Measurements from ENCODE around the gene FER1L5. TPM values are rescaled to one million over a fixed set of nuclear protein-coding genes. Genes with fewer than 3 reads are reported as not detected.

The FER1L5 gene
- total RNA-seq, 1 donor = not detected

DNA sequence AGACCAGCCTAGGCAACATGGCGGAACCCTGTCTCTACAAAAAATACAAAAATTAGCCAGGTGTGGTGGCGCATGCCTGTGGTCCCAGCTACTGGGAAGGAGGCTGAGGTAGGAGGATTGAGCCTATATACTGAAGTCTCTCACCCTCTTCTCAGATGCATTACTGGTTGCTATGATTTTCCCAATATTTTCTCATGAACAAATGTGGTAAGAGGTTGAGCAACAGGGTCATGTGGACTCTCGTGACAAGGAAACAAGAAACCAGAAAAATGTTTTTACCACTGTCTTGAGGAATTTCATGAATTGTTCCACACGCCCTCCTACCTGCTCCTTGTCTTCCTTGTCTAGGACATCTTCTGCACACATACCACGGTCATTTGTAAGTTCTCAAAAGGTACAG lies 84.9 kb downstream of the FER1L5 start:
- Histone ChIP-seq H3K4me3 (ENCODE audit: low read length) (no peak overlapping the region), H3K9me3 (ENCODE audit: low read depth, low read length) (no peaks in the 10 kb centered on the region), H3K27me3 (ENCODE audit: insufficient read depth, low read length) (no peaks in the 10 kb centered on the region), H3K4me1 (ENCODE audit: insufficient read depth, low read length) (no peaks in the 10 kb centered on the region)

DNA sequence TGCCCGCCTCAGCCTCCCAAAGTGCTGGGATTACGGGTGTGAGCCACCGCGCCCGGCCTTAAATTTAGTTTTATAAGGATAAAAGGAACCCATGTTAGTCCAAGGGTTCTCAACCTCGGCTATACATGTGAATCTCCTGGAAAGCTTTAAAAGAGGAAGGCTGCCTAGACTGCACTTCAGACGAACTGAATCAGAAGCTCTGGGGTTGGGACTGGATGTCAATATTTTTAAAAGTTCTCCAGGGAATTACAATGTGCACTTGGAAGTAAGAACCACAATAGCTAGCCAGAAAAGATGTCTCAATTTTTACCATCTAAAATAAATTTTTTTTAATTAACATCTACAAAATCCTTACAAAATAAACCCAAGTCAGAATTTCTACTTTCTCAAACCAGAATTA lies 87.2 kb downstream of the FER1L5 start:
- no peaks in the 10 kb centered on the region for H3K27me3 ChIP-seq (ENCODE audit: insufficient read depth, low read length)
- no peaks in the 10 kb centered on the region for H3K4me1 ChIP-seq (ENCODE audit: insufficient read depth, low read length)
- H3K9me3 ChIP-seq (ENCODE audit: low read depth, low read length) = no peaks in the 10 kb centered on the region
- H3K4me3 ChIP-seq (ENCODE audit: low read length) = no peak overlapping the region

DNA sequence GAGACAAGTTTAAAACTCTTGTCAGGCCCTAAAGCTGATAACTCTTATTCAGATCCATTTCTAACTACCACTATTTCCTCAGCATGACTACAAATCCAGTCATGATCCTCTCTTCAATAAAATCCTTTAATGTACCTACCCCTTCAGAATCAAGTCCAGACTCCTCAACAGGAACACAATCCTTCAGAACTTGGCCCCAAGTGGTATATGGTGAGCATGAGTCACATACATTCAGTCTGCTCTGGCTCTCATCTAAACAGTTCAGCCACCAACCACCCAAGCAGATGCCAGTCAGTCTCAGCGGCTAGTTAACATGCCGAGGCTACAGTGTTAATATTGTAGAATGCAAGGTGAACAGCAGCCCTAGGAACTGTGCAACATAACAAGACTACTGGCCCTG lies 87.6 kb downstream of the FER1L5 start:
- H3K9me3 ChIP-seq (ENCODE audit: low read depth, low read length) = no peaks in the 10 kb centered on the region
- H3K4me3 ChIP-seq (ENCODE audit: low read length) = no peak overlapping the region
- no peaks in the 10 kb centered on the region for H3K4me1 ChIP-seq (ENCODE audit: insufficient read depth, low read length)
- no peaks in the 10 kb centered on the region for H3K27me3 ChIP-seq (ENCODE audit: insufficient read depth, low read length)

DNA sequence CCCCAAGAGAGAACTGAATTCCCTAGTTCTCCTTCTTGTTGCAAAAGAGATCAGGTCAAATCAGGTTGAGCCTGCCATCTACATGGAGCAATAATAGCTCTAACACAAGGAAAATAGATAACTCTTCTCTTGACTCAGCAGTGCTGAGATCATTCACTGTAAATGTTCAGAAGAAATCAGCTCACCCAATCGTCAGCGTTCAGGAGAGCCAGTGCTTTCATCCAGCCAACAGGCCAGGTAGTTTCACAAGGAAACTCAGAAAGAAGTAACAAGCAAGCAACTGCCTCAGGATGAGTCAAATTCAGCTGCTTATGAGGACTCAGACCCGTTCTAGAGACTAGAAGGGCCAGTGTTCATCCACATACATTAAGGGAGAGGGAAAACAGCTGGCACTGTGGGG lies 91.4 kb downstream of the FER1L5 start:
- Histone ChIP-seq H3K27me3 (ENCODE audit: insufficient read depth, low read length) (no peaks in the 10 kb centered on the region), H3K4me1 (ENCODE audit: insufficient read depth, low read length) (peaks cover 11% of the 10 kb centered on the region), H3K9me3 (ENCODE audit: low read depth, low read length) (no peaks in the 10 kb centered on the region), H3K4me3 (ENCODE audit: low read length) (no peak overlapping the region)

DNA sequence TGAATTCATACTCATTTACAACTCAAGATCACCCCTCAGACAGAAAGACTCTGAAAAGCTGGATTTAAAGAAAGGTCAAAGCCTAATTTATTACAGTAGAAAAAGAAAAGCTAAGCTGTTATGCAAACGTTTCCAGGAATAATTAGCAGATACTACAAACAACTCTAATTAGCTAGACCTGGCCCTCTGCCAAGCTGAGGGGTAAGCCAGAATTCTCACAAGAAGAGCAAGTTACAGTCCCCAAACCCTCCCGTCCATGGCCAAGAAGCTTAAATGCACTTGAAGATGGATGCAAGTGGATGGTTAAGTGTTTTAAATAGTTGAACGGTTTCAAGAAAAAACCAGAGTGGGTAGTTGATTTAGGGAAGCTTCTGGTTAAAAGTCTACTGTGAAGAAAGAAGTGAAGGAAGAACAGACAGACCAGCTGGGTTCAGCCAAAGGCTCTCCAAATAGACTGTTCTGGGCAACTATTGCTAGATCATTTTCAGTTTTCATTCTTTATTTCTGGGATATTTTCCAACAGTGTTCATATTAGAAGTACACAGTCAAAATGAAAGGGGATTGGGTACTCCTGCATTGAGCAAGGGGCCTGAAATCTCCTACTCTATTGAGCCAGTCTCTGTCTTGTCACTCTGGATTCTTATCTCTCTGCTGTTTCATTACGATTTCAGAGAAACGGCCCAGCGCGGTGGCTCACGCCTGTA lies 92.5 kb downstream of the FER1L5 start:
- no peaks in the 10 kb centered on the region for H3K27me3 ChIP-seq (ENCODE audit: insufficient read depth, low read length)
- H3K9me3 ChIP-seq (ENCODE audit: low read depth, low read length) = no peaks in the 10 kb centered on the region

DNA sequence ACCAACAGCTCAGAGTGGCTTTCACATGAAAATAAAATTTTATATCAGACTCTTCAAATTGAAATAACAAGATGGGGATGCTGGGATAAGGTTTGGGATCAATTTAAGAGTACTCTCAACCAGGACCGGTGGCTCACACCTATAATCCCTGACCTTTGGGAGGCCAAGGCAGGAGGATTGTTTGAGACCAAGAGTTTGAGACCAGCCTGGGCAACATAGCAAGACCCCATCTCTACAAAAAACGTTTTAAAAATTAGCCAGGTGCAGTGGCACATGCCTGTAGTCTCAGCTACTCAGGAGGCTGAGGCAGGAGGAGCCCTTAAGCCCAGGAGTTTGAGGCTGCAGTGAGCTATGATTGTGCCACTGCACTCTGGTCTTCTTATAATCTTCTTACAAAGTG lies 94.7 kb downstream of the FER1L5 start:
- no peaks in the 10 kb centered on the region for H3K9me3 ChIP-seq (ENCODE audit: low read depth, low read length)
- H3K4me3 ChIP-seq (ENCODE audit: low read length) = no peak overlapping the region
- no peaks in the 10 kb centered on the region for H3K27me3 ChIP-seq (ENCODE audit: insufficient read depth, low read length)
- peaks cover 23% of the 10 kb centered on the region for H3K4me1 ChIP-seq (ENCODE audit: insufficient read depth, low read length)

More for the DNA sequence above, 92.5 kb downstream of the FER1L5 start:
- peaks cover 18% of the 10 kb centered on the region for H3K4me1 ChIP-seq (ENCODE audit: insufficient read depth, low read length)
- no peak overlapping the region for H3K4me3 ChIP-seq (ENCODE audit: low read length)

DNA sequence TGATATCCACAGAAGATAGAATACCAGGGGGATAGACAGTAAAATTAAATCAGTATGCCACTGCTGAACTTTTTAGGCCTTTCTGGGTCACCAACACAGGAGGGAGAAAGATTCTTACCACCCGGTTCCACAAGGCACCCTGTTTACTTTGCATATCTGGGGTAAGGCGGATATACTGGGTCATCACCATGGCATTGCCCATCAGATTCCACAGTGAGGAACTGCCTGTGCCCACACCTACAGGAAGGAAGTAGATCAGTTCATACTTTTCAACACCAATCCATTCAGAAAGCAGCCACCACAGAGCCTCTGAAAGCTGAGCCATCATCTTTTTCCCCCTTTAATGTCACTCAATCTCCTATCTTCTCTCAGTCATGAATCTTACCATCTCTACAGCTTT lies 95.3 kb downstream of the FER1L5 start:
- Histone ChIP-seq H3K4me1 (ENCODE audit: insufficient read depth, low read length) (peaks cover 26% of the 10 kb centered on the region), H3K27me3 (ENCODE audit: insufficient read depth, low read length) (no peaks in the 10 kb centered on the region), H3K9me3 (ENCODE audit: low read depth, low read length) (no peaks in the 10 kb centered on the region), H3K4me3 (ENCODE audit: low read length) (no peak overlapping the region)

DNA sequence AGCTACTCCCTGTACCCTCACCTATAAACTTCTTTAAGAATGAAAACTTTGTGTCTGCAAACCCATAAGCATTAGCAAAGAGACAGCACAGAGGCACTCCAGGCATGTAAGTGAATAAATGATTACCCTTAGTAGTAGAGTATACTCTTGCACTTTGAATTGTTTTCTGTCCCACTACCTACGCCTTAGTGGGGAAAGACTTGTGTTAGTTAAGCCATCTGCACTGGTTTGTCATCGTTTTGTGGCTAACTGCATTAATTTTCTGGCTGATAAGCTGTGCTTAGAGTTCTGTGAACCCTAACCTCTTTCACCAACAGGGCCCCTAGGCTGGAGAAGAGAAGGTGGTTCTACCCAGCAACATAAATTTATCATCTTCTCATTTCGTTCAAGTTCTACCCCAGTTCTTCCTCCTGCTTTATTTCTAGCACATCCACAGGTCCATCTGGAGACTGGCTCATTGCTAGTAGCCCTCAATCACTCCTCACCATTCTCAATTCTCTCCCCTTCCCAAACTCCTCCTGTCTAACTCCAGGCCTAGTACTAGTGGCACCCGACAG lies 96.6 kb downstream of the FER1L5 start:
- H3K9me3 ChIP-seq (ENCODE audit: low read depth, low read length) = no peaks in the 10 kb centered on the region
- H3K27me3 ChIP-seq (ENCODE audit: insufficient read depth, low read length) = no peaks in the 10 kb centered on the region
- peak overlapping the region; percentile 81 for H3K4me3 ChIP-seq (ENCODE audit: low read length)
- peaks cover 27% of the 10 kb centered on the region for H3K4me1 ChIP-seq (ENCODE audit: insufficient read depth, low read length)

DNA sequence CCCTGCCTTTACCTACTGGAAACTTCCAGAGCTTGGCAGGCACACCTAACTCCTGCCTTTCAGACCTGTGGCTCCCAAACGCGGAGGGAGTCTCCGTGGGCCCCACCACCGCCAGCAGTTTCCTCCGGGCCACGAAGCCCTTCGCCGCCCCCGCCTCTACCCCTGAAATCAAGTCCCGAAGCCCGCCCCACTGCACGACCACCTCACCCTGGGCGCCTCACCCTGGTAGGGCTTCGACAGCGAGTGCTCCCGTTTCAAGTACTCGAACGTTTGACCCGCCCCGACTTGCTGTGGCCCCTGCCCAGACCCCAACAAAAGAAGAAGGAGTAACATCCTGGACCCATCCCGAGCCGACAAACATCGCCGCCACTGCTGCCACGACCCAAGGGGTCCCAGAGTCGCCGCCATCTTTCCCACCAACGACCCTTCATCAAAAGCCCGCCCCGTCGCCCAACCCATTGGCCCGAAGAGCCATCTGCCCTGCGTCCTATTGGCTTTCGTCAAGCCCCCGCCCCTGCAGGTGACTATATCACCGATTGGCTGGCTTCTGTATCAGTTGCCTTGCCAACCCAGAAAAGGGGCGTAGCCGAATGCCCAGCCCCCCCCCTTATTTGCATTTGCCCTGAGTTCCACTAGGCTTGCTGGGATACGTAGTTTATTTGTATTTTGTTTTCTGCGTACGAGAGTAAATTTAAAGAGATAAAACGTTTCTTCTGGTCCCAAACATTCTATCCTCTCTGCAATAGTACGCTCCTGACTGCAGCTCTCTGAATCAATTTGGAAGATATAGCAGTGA lies 97.3 kb downstream of the FER1L5 start, which contains the start of gene LMAN2L:
TSS of gene LMAN2L (minus strand) at position 432 of the 796 bp plus-strand sequence. CDS start at position 408, 24 bp downstream.
- Histone ChIP-seq H3K27me3 (ENCODE audit: insufficient read depth, low read length) (no peaks in the 10 kb centered on the region), H3K4me3 (ENCODE audit: low read length) (peak within 1 kb of the TSS; percentile 81), H3K4me1 (ENCODE audit: insufficient read depth, low read length) (peaks cover 27% of the 10 kb centered on the region), H3K9me3 (ENCODE audit: low read depth, low read length) (no peaks in the 10 kb centered on the region)

DNA sequence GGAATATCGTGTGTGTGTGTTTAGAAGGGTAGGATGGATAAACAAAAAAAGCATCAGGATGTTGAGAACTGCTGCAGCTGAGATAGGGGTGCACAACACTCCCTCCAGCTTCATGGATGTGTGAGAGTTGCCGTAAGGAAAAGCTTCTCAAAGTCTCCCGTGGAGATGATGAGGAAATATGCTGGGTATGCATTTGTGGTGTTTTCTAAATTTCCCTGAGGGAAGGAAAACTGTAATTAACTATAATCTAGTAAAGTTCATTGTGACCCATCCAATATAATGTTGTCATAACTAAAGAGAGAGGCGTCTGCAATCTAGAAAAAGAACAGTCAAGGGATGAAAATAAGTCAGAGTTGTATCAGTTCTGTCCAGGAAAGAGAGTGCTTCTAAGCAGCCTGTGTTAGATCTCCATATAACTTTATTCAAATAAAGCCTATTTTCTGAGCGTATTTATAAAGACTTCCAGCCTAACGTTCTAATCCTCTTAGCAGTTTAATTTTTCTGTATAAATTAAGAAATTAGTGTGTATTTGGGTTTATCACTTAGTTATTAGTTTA lies 104.6 kb downstream of the FER1L5 start:
- Histone ChIP-seq H3K4me3 (ENCODE audit: low read length) (no peak overlapping the region), H3K4me1 (ENCODE audit: insufficient read depth, low read length) (peaks cover 14% of the 10 kb centered on the region), H3K9me3 (ENCODE audit: low read depth, low read length) (no peaks in the 10 kb centered on the region)

DNA sequence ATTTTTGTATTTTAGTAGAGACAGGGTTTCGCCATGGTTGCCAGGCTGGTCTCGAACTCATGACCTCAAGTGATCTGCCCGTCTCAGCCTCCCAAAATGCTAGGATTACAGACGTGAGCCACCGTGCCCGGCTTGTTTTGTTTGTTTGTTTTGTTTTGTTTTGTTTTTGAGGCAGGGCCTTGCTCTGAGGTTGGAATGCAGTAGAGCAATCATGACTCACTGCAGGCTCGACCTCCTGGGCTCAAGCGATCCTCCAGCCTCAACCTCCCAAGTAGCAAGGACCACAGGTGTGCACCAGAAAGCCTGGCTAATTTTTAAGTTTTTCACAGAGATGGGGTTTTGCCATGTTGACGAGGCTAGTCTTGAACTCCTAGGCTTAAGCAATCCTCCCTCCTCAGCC lies 109.2 kb downstream of the FER1L5 start:
- Histone ChIP-seq H3K9me3 (ENCODE audit: low read depth, low read length) (no peaks in the 10 kb centered on the region), H3K4me3 (ENCODE audit: low read length) (no peak overlapping the region), H3K4me1 (ENCODE audit: insufficient read depth, low read length) (peaks cover 9% of the 10 kb centered on the region), H3K27me3 (ENCODE audit: insufficient read depth, low read length) (no peaks in the 10 kb centered on the region)

More for the DNA sequence above, 104.6 kb downstream of the FER1L5 start:
- H3K27me3 ChIP-seq (ENCODE audit: insufficient read depth, low read length) = no peaks in the 10 kb centered on the region

DNA sequence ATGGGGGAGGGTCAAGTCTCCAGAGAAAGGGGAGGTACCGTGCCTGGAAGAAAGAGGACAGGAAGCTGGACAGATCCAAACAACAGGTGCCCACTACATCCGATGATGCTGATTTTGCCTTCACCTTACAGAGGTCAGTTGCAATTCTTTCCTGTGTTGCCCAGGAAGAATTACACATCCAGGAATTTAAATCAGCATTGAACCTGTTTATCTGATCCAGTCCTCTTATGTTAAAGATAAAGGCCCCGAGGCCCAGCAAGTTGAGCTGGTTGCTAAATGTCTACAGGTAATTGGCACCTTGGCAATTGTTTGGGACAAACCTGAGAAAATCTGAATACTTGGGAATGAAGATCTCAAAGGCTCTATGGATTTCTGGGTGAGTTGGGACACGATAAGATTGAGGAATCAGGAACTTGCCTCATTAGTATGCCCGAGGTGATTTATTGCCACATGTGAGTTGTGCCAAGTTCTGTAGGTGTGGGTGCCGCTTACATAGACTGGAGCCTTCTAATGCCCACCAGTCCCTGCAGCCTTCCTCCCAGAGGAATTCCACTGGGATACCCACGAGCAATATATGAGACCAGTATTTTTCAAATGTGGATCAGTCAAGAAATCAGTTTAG lies 111.2 kb downstream of the FER1L5 start:
- Histone ChIP-seq H3K9me3 (ENCODE audit: low read depth, low read length) (no peaks in the 10 kb centered on the region), H3K27me3 (ENCODE audit: insufficient read depth, low read length) (no peaks in the 10 kb centered on the region), H3K4me3 (ENCODE audit: low read length) (no peak overlapping the region), H3K4me1 (ENCODE audit: insufficient read depth, low read length) (no peaks in the 10 kb centered on the region)

DNA sequence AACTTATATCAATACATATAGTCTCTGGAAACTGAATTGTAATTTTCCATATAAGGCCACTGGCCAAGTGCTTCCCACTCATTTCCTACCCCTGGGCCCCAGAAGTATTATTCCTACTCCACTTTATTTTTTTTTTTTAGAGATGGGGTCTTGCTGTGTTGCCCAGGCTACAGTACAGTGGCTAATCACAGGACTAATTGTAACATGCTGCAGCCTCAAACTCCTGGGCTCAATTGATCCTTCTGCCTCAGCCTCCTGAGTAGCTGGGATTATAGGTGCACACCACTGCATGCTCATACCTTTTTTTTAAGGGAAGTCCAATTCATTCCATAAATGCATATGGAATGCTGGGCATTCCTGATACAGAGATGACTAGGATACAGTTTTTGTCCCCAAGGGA lies 111.8 kb downstream of the FER1L5 start:
- H3K4me1 ChIP-seq (ENCODE audit: insufficient read depth, low read length) = peaks cover 3% of the 10 kb centered on the region
- no peaks in the 10 kb centered on the region for H3K27me3 ChIP-seq (ENCODE audit: insufficient read depth, low read length)
- H3K4me3 ChIP-seq (ENCODE audit: low read length) = no peak overlapping the region
- no peaks in the 10 kb centered on the region for H3K9me3 ChIP-seq (ENCODE audit: low read depth, low read length)

Measured in mononuclear cell (primary cell).